Gastroesophageal sphincter (tissue), 4 donors: ENCODE results near the gene PIM3. TPM values are rescaled to one million over a fixed set of nuclear protein-coding genes. Genes with fewer than 3 reads are reported as not detected.

Source experiments
- ATAC-seq: fragments of 150-250 bp; one replicate; pipeline ENCODE4 v1.9.1; 2016; ENCODE audit warnings: mild to moderate bottlenecking, moderate library complexity
- H3K27ac ChIP-seq, 4 donors: fragments of 200-600 bp; sonication (generic) in 3 of 4; 1 replicate in 3 of 4; 2 replicates in 1 of 4; pipeline ENCODE4 v1.5.1; 2016 to 2019
- H3K27me3 ChIP-seq: fragments of 200-600 bp; sonication (generic); one replicate; pipeline ENCODE4 v1.5.1; 2019
- H3K36me3 ChIP-seq, 2 donors: fragments of 200-600 bp; sonication (generic); one replicate each; pipeline ENCODE4 v1.5.1; 2019; ENCODE audit warnings: control low read depth in 1 of 2
- H3K4me1 ChIP-seq, 3 donors: fragments of 200-600 bp; sonication (generic); 1 replicate in 2 of 3; 2 replicates in 1 of 3; pipeline ENCODE4 v1.5.1; 2016 to 2019; ENCODE audit warnings: control low read depth in 2 of 3
- H3K4me3 ChIP-seq, 2 donors: fragments of 200-600 bp; sonication (generic); one replicate each; pipeline ENCODE4 v1.5.1; 2019; ENCODE audit warnings: mild to moderate bottlenecking in 1 of 2, moderate library complexity in 1 of 2
- H3K9me3 ChIP-seq, 3 donors: fragments of 200-600 bp; sonication (generic); one replicate each; pipeline ENCODE4 v1.5.1; 2017 to 2019; ENCODE audit warnings: control low read depth in 2 of 3
- CTCF ChIP-seq, 4 experiments: fragments of 200-600 bp in 2 of 4; fragments of 450-650 bp in 2 of 4; sonication (generic) in 1 of 4; IDR thresholded peaks; one replicate each; pipeline ENCODE4 v1.5.1; 2017 to 2019; ENCODE audit warnings: antibody characterized with exemption in 4 of 4, mild to moderate bottlenecking in 2 of 4, moderate library complexity in 2 of 4
- EP300 ChIP-seq: sonication (generic); formaldehyde crosslinking; IDR thresholded peaks from one replicate; pipeline ENCODE4 v1.6.1; 2017; ENCODE audit warnings: antibody characterized with exemption, mild to moderate bottlenecking
- POLR2A ChIP-seq, 2 donors: fragments of 450-650 bp; IDR thresholded peaks; one replicate each; pipeline ENCODE4 v1.6.1; 2017; ENCODE audit warnings: antibody characterized with exemption in 2 of 2, mild to moderate bottlenecking in 2 of 2, moderate library complexity in 1 of 2
- POLR2AphosphoS5 ChIP-seq: sonication (generic); formaldehyde crosslinking; IDR thresholded peaks from one replicate; pipeline ENCODE4 v1.6.1; 2017; ENCODE audit warnings: antibody characterized with exemption
- WGBS, 2 donors: methylation state at CpG; one replicate each; pipeline ENCODE4 v1.1.5; 2018; ENCODE audit warnings: low coverage in 1 of 2; 5-methylcytosine and 5-hydroxymethylcytosine counted together
- total RNA-seq, 4 donors: library from RNA; depleted of rRNA; stranded (reverse); fragments of >200 nt; gene quantifications; one replicate each; pipeline ENCODE4 v1.1.0, GENCODE V29; 2016

PIM3 gene
- total RNA-seq, 4 donors from 2014 or later: 30.0 to 58.3 (median 46.4) TPM

GRCh38 chr22:50007057-50007511 lies 46.5 kb downstream of the PIM3 start:
- TF ChIP-seq POLR2A (IDR thresholded peaks at IDR 0.05) (no peak), CTCF (IDR thresholded peaks at IDR 0.05) (no peak)

GRCh38 chr22:50008151-50009040 lies 47.8 kb downstream of the PIM3 start:
- 64 to 80% methylated on average over 8 to 12 of the region's 24 CpGs for WGBS, 2 donors
- Histone ChIP-seq H3K27ac (no peak overlapping the region), H3K4me3 (no peak overlapping the region), H3K9me3 (no peaks in the 10 kb centered on the region), H3K36me3 (no peaks in the 10 kb centered on the region), H3K4me1 (peaks cover 0 to 13% (median 0%) of the 10 kb centered on the region in 3 donors), H3K27me3 (peaks cover 46% of the 10 kb centered on the region)
- TF ChIP-seq POLR2A (IDR thresholded peaks at IDR 0.05) (no peak), POLR2AphosphoS5 (no peak), CTCF (IDR thresholded peaks at IDR 0.05) (no peak), EP300 (no peak)
- ATAC-seq: no peak

More at GRCh38 chr22:50007057-50007511, 46.5 kb downstream of the PIM3 start:
- WGBS, 2 donors: 76 to 85% methylated on average over 3 of the region's 3 CpGs
- no peak overlapping the region for H3K27ac ChIP-seq
- ATAC-seq: no peak
- peaks cover 0 to 13% (median 0%) of the 10 kb centered on the region in 3 donors for H3K4me1 ChIP-seq
- H3K27me3 ChIP-seq: peaks cover 42% of the 10 kb centered on the region
- no peaks in the 10 kb centered on the region for H3K9me3 ChIP-seq
- H3K4me3 ChIP-seq: no peak overlapping the region
- H3K36me3 ChIP-seq: no peaks in the 10 kb centered on the region

GRCh38 chr22:50009251-50009650 lies 48.7 kb downstream of the PIM3 start:
- peaks cover 54% of the 10 kb centered on the region for H3K27me3 ChIP-seq

GRCh38 chr22:50009765-50010675 lies 49.4 kb downstream of the PIM3 start:
- no peaks in the 10 kb centered on the region for H3K9me3 ChIP-seq
- 75 to 91% methylated on average over 2 to 12 of the region's 46 CpGs for WGBS, 2 donors
- TF ChIP-seq POLR2A (IDR thresholded peaks at IDR 0.05): no peak
- TF ChIP-seq POLR2AphosphoS5: no peak
- TF ChIP-seq CTCF (IDR thresholded peaks at IDR 0.05): no peak
- TF ChIP-seq EP300: no peak
- H3K4me1 ChIP-seq: peaks cover 0 to 24% (median 5%) of the 10 kb centered on the region in 3 donors
- no peak overlapping the region for H3K27ac ChIP-seq
- peak overlapping the region in 1 of 2 donors; percentile 12 for H3K4me3 ChIP-seq
- no peak for ATAC-seq
- no peaks in the 10 kb centered on the region for H3K36me3 ChIP-seq
- H3K27me3 ChIP-seq: peaks cover 62% of the 10 kb centered on the region

More at GRCh38 chr22:50009251-50009650, 48.7 kb downstream of the PIM3 start:
- H3K9me3 ChIP-seq: no peaks in the 10 kb centered on the region
- H3K4me1 ChIP-seq: peaks cover 0 to 16% (median 0%) of the 10 kb centered on the region in 3 donors
- WGBS, 2 donors: 80% methylated on average over 1 of the region's 16 CpGs; no CpG with 5 or more reads in 1 of the 2 donors
- H3K4me3 ChIP-seq: no peak overlapping the region
- no peak for ATAC-seq
- no peaks in the 10 kb centered on the region for H3K36me3 ChIP-seq
- TF ChIP-seq CTCF (IDR thresholded peaks at IDR 0.05) (no peak), POLR2A (IDR thresholded peaks at IDR 0.05) (no peak), EP300 (no peak), POLR2AphosphoS5 (no peak)
- no peak overlapping the region for H3K27ac ChIP-seq
